ENCODE results near the gene CFAP97D1.

GRCh38 chr17:43820759-43821158, 40.5 kb downstream of the CFAP97D1 start:
- TF ChIP-seq CTCF (conservative IDR thresholded peaks at IDR 0.05 in 1 of 2, IDR thresholded peaks at IDR 0.05 in 1 of 2; ENCODE audit: extremely low read depth in 1 of 2, insufficient read depth in 1 of 2, low read depth in 1 of 2, low read length in 2 of 2): no peak
- TF ChIP-seq EZH2 (IDR thresholded peaks at IDR 0.05; ENCODE audit: borderline replicate concordance, low read length): no peak
